ENCODE measurements around the gene INSM1. TPM values are rescaled to one million over a fixed set of nuclear protein-coding genes. Genes with fewer than 3 reads are reported as not detected.

INSM1 gene
- total RNA-seq: 1 to 10 TPM; 6.7 to 6.9 TPM

GRCh38 chr20:20367575-20368417 is at the start of gene INSM1:
Gene INSM1, plus strand, starts transcription at chr20:20368104. Its CDS starts 164 bp downstream, at chr20:20368268.
- intact Hi-C loops (cut with micrococcal nuclease): loop anchor here (10.0 kb wide), 3 partner anchors 87 to 1027 kb away; partner anchors contain the start of genes CFAP61, CRNKL1 and NKX2-4
- peak; percentile 50 for DNase-seq

GRCh38 chr20:20318365-20319161 is 49.3 kb upstream of the INSM1 start:
- Mint-ChIP-seq H3K27me3 (no peaks in the 10 kb centered on the region), H3K27ac (no peak overlapping the region), H3K4me3 (no peak overlapping the region), H3K36me3 (no peaks in the 10 kb centered on the region), H3K4me1 (ENCODE audit: low read depth) (no peaks in the 10 kb centered on the region), H3K9me3 (peaks cover 2% of the 10 kb centered on the region)
- no peak for DNase-seq
- intact Hi-C loops (cut with micrococcal nuclease): no loop called here
- ChIA-PET POLR2A (no interaction called here), CTCF (no interaction called here)

More at GRCh38 chr20:20367575-20368417, at the start of gene INSM1:
- Mint-ChIP-seq H3K36me3 (peaks cover 3% of the 10 kb centered on the region), H3K4me3 (peak within 1 kb of the TSS; percentile 74), H3K9me3 (no peaks in the 10 kb centered on the region), H3K27ac (peak within 1 kb of the TSS; percentile 56), H3K4me1 (ENCODE audit: low read depth) (peaks cover 31% of the 10 kb centered on the region), H3K27me3 (peaks cover 65% of the 10 kb centered on the region)
- POLR2A ChIA-PET: interaction anchor here (0.9 to 1.5 kb wide), 3 partner anchors 85 to 130 kb away, joined by 3 to 4 read pairs (median 3); no protein-coding TSS in a partner anchor
- CTCF ChIA-PET: interaction anchor here (1.0 to 1.4 kb wide), 2 partner anchors 85 to 199 kb away, joined by 3 to 5 read pairs; no protein-coding TSS in a partner anchor

- no peak overlapping the region for H3K4me3 Mint-ChIP-seq
- no peaks in the 10 kb centered on the region for H3K9me3 Mint-ChIP-seq
- intact Hi-C loops (cut with micrococcal nuclease): no loop called here
- ChIA-PET CTCF (interaction anchor here (1.2 kb wide), 1 partner anchor 83 kb away, joined by 3 read pairs; no protein-coding TSS in a partner anchor), POLR2A (no interaction called here)
- H3K4me1 Mint-ChIP-seq (ENCODE audit: low read depth): no peaks in the 10 kb centered on the region
- no peak for DNase-seq
- no peak overlapping the region for H3K27ac Mint-ChIP-seq
- peaks cover 1% of the 10 kb centered on the region for H3K27me3 Mint-ChIP-seq
- no peaks in the 10 kb centered on the region for H3K36me3 Mint-ChIP-seq
These were observed 46.8 kb upstream of the INSM1 start for GRCh38 chr20:20321134-20321533.

GRCh38 chr20:20321917-20322316 is 46.0 kb upstream of the INSM1 start:
- POLR2A ChIA-PET: no interaction called here
- intact Hi-C loops (cut with micrococcal nuclease): no loop called here
- Mint-ChIP-seq H3K27ac (no peak overlapping the region), H3K27me3 (peaks cover 1% of the 10 kb centered on the region), H3K9me3 (no peaks in the 10 kb centered on the region), H3K36me3 (no peaks in the 10 kb centered on the region), H3K4me3 (no peak overlapping the region), H3K4me1 (ENCODE audit: low read depth) (no peaks in the 10 kb centered on the region)
- CTCF ChIA-PET: no interaction called here
- no peak for DNase-seq

GRCh38 chr20:20322912-20323311 is 45.0 kb upstream of the INSM1 start:
- Mint-ChIP-seq H3K4me1 (ENCODE audit: low read depth) (no peaks in the 10 kb centered on the region), H3K9me3 (no peaks in the 10 kb centered on the region), H3K27me3 (peaks cover 4% of the 10 kb centered on the region), H3K36me3 (no peaks in the 10 kb centered on the region), H3K27ac (no peak overlapping the region), H3K4me3 (no peak overlapping the region)
- ChIA-PET POLR2A (no interaction called here), CTCF (no interaction called here)
- DNase-seq: no peak
- intact Hi-C loops (cut with micrococcal nuclease): no loop called here

- Mint-ChIP-seq H3K27ac (no peak overlapping the region), H3K4me1 (ENCODE audit: low read depth) (no peaks in the 10 kb centered on the region), H3K27me3 (peaks cover 12% of the 10 kb centered on the region), H3K4me3 (no peak overlapping the region), H3K9me3 (no peaks in the 10 kb centered on the region), H3K36me3 (no peaks in the 10 kb centered on the region)
- POLR2A ChIA-PET: no interaction called here
- CTCF ChIA-PET: no interaction called here
- DNase-seq: no peak
- intact Hi-C loops (cut with micrococcal nuclease): no loop called here
These were observed 40.2 kb upstream of the INSM1 start for GRCh38 chr20:20327746-20328145.

GRCh38 chr20:20329564-20329963 is 38.3 kb upstream of the INSM1 start:
- intact Hi-C loops (cut with micrococcal nuclease): no loop called here
- no peaks in the 10 kb centered on the region for H3K9me3 Mint-ChIP-seq
- no peak for DNase-seq
- peaks cover 17% of the 10 kb centered on the region for H3K27me3 Mint-ChIP-seq
- H3K4me3 Mint-ChIP-seq: no peak overlapping the region
- no peak overlapping the region for H3K27ac Mint-ChIP-seq
- H3K4me1 Mint-ChIP-seq (ENCODE audit: low read depth): peaks cover under 1% of the 10 kb centered on the region
- ChIA-PET CTCF (no interaction called here), POLR2A (no interaction called here)
- no peaks in the 10 kb centered on the region for H3K36me3 Mint-ChIP-seq

GRCh38 chr20:20331156-20331555 is 36.7 kb upstream of the INSM1 start:
- DNase-seq: no peak
- H3K36me3 Mint-ChIP-seq: no peaks in the 10 kb centered on the region
- no peak overlapping the region for H3K4me3 Mint-ChIP-seq
- H3K27ac Mint-ChIP-seq: no peak overlapping the region
- no peaks in the 10 kb centered on the region for H3K9me3 Mint-ChIP-seq
- peaks cover 3% of the 10 kb centered on the region for H3K4me1 Mint-ChIP-seq (ENCODE audit: low read depth)
- ChIA-PET POLR2A (no interaction called here), CTCF (no interaction called here)
- intact Hi-C loops (cut with micrococcal nuclease): no loop called here
- peaks cover 19% of the 10 kb centered on the region for H3K27me3 Mint-ChIP-seq

- Mint-ChIP-seq H3K27ac (no peak overlapping the region), H3K36me3 (no peaks in the 10 kb centered on the region), H3K4me1 (ENCODE audit: low read depth) (peaks cover 3% of the 10 kb centered on the region), H3K27me3 (peaks cover 19% of the 10 kb centered on the region), H3K4me3 (no peak overlapping the region), H3K9me3 (no peaks in the 10 kb centered on the region)
- intact Hi-C loops (cut with micrococcal nuclease): no loop called here
- POLR2A ChIA-PET: no interaction called here
- DNase-seq: no peak
- CTCF ChIA-PET: no interaction called here
These were observed 36.1 kb upstream of the INSM1 start for GRCh38 chr20:20331817-20332216.

- Mint-ChIP-seq H3K27ac (no peak overlapping the region), H3K4me3 (no peak overlapping the region), H3K27me3 (peaks cover 16% of the 10 kb centered on the region), H3K4me1 (ENCODE audit: low read depth) (peaks cover 3% of the 10 kb centered on the region), H3K9me3 (no peaks in the 10 kb centered on the region), H3K36me3 (no peaks in the 10 kb centered on the region)
- DNase-seq: no peak
- ChIA-PET CTCF (no interaction called here), POLR2A (no interaction called here)
- intact Hi-C loops (cut with micrococcal nuclease): no loop called here
These were observed 34.0 kb upstream of the INSM1 start for GRCh38 chr20:20333866-20334265.

- peaks cover 3% of the 10 kb centered on the region for H3K4me1 Mint-ChIP-seq (ENCODE audit: low read depth)
- POLR2A ChIA-PET: no interaction called here
- peaks cover 12% of the 10 kb centered on the region for H3K27me3 Mint-ChIP-seq
- no peaks in the 10 kb centered on the region for H3K9me3 Mint-ChIP-seq
- H3K4me3 Mint-ChIP-seq: no peak overlapping the region
- intact Hi-C loops (cut with micrococcal nuclease): no loop called here
- no peak for DNase-seq
- H3K36me3 Mint-ChIP-seq: no peaks in the 10 kb centered on the region
- CTCF ChIA-PET: no interaction called here
- no peak overlapping the region for H3K27ac Mint-ChIP-seq
These were observed 33.4 kb upstream of the INSM1 start for GRCh38 chr20:20334489-20334888.

GRCh38 chr20:20338133-20338730 is 29.7 kb upstream of the INSM1 start:
- H3K27ac Mint-ChIP-seq: no peak overlapping the region
- ChIA-PET POLR2A (no interaction called here), CTCF (no interaction called here)
- intact Hi-C loops (cut with micrococcal nuclease): no loop called here
- H3K4me3 Mint-ChIP-seq: no peak overlapping the region
- H3K36me3 Mint-ChIP-seq: no peaks in the 10 kb centered on the region
- DNase-seq: no peak
- H3K9me3 Mint-ChIP-seq: no peaks in the 10 kb centered on the region
- H3K27me3 Mint-ChIP-seq: peaks cover 6% of the 10 kb centered on the region
- peaks cover 3% of the 10 kb centered on the region for H3K4me1 Mint-ChIP-seq (ENCODE audit: low read depth)
